ENCODE results near the gene CPE.

DNA sequence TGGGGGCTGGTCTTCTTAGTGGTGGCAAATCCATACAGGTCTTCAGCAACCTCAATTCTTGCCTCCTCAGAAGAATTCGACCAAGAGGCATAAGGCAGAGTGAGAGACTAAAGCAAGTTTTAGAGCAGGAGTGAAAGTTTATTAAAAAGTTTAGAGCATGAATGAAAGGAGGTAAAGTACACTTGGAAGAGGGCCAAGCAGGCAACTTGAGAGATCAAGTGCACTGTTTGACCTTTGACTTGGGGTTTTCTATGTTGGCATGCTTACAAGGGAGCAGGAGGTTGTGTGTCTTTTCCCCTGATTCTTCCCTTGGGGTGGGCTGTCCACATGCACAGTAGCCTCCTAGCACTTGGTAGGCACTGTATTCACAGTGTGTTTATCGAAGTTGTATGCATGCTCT, 91.2 kb downstream of the CPE start:
- TF ChIP-seq CTCF (IDR thresholded peaks at IDR 0.05; ENCODE audit: low read length) = no peak
- TF ChIP-seq EZH2 (IDR thresholded peaks at IDR 0.05; ENCODE audit: borderline replicate concordance, low read length) = no peak

Data from OCI-LY1 (cell line).